Measurements from ENCODE around the gene DMAC2. TPM values are rescaled to one million over a fixed set of nuclear protein-coding genes. Genes with fewer than 3 reads are reported as not detected.

The DMAC2 gene
- total RNA-seq, 2 experiments from 2014 or later = 47.6 to 51.5 TPM

GRCh38 chr19:41415154-41415571, 24.5 kb downstream of the DMAC2 start:
- Mint-ChIP-seq H3K4me1 (ENCODE audit: low read depth) (peaks cover under 1% of the 10 kb centered on the region), H3K36me3 (ENCODE audit: low read depth) (peaks cover 18% of the 10 kb centered on the region), H3K9me3 (no peaks in the 10 kb centered on the region), H3K4me3 (no peak overlapping the region), H3K27me3 (no peaks in the 10 kb centered on the region), H3K27ac (no peak overlapping the region)
- ChIA-PET POLR2A (interaction anchor here (1.3 to 1.4 kb wide), 2 partner anchors 9 to 37 kb away, joined by 3 to 4 read pairs; no protein-coding TSS in a partner anchor), CTCF (no interaction called here)
- ATAC-seq = no peak
- intact Hi-C loops (cut with micrococcal nuclease) = no loop called here
- DNase-seq = no peak
- TF ChIP-seq, protein P1, sequence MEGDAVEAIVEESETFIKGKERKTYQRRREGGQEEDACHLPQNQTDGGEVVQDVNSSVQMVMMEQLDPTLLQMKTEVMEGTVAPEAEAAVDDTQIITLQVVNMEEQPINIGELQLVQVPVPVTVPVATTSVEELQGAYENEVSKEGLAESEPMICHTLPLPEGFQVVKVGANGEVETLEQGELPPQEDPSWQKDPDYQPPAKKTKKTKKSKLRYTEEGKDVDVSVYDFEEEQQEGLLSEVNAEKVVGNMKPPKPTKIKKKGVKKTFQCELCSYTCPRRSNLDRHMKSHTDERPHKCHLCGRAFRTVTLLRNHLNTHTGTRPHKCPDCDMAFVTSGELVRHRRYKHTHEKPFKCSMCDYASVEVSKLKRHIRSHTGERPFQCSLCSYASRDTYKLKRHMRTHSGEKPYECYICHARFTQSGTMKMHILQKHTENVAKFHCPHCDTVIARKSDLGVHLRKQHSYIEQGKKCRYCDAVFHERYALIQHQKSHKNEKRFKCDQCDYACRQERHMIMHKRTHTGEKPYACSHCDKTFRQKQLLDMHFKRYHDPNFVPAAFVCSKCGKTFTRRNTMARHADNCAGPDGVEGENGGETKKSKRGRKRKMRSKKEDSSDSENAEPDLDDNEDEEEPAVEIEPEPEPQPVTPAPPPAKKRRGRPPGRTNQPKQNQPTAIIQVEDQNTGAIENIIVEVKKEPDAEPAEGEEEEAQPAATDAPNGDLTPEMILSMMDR (IDR thresholded peaks at IDR 0.05) = no peak

- intact Hi-C loops (cut with micrococcal nuclease) = no loop called here
- TF ChIP-seq, protein P1 (IDR thresholded peaks at IDR 0.05) = no peak
- Mint-ChIP-seq H3K27me3 (no peaks in the 10 kb centered on the region), H3K36me3 (ENCODE audit: low read depth) (peaks cover 18% of the 10 kb centered on the region), H3K9me3 (no peaks in the 10 kb centered on the region), H3K4me1 (ENCODE audit: low read depth) (peaks cover 5% of the 10 kb centered on the region), H3K4me3 (no peak overlapping the region), H3K27ac (no peak overlapping the region)
- no peak for ATAC-seq
- ChIA-PET CTCF (no interaction called here), POLR2A (interaction anchor here (1.3 to 1.4 kb wide), 2 partner anchors 9 to 37 kb away, joined by 3 to 4 read pairs; no protein-coding TSS in a partner anchor)
- no peak for DNase-seq
These were observed 25.3 kb downstream of the DMAC2 start for GRCh38 chr19:41414461-41414860.

GRCh38 chr19:41413947-41414346, 25.8 kb downstream of the DMAC2 start:
- intact Hi-C loops (cut with micrococcal nuclease) = no loop called here
- H3K9me3 Mint-ChIP-seq = no peaks in the 10 kb centered on the region
- ATAC-seq = no peak
- no peak overlapping the region for H3K4me3 Mint-ChIP-seq
- peaks cover 14% of the 10 kb centered on the region for H3K36me3 Mint-ChIP-seq (ENCODE audit: low read depth)
- ChIA-PET POLR2A (interaction anchor here (1.3 kb wide), 1 partner anchor 36 kb away, joined by 3 read pairs; no protein-coding TSS in a partner anchor), CTCF (no interaction called here)
- H3K4me1 Mint-ChIP-seq (ENCODE audit: low read depth) = peaks cover 10% of the 10 kb centered on the region
- DNase-seq = no peak
- TF ChIP-seq, protein P1 (IDR thresholded peaks at IDR 0.05) = no peak
- H3K27me3 Mint-ChIP-seq = no peaks in the 10 kb centered on the region
- no peak overlapping the region for H3K27ac Mint-ChIP-seq

DNA sequence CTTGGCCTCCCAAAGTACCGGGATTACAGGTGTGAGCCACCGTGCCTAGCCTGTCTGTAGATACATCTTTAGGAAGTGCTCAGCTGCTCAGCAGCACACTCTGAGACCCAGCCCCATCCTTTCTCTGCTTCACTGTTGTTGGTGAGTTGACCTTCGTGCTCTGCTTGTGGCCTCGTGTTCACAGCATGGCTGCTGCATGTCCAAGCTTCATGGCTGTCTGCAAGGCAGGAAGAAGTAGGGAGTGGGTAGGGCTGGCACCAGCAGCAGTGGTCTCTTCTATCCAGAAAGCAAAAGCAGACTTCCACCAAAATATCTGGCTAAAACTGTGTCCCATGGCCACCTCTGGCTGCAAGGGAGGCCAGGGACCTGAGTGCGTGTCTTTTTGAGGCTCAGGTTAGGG, 26.8 kb downstream of the DMAC2 start:
- intact Hi-C loops (cut with micrococcal nuclease) = no loop called here
- CTCF ChIA-PET = no interaction called here

DNA sequence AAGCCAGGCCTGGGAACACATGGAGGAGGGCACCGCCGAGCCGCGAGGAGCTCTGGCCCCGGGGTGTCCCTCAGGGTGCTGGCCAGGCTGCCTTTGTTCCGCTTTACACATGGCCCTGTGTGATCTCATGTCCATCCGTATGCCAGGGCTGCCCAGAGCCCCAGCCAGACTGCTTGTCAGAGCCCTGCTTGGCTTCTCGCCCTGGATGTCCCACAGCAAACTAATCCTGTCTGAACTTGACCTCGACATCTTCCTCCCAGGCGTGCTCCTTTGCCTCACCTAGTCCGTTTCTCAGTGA, 27.8 kb downstream of the DMAC2 start:
- Mint-ChIP-seq H3K27ac (no peak overlapping the region), H3K9me3 (no peaks in the 10 kb centered on the region), H3K36me3 (ENCODE audit: low read depth) (peaks cover 13% of the 10 kb centered on the region), H3K27me3 (no peaks in the 10 kb centered on the region), H3K4me3 (no peak overlapping the region), H3K4me1 (ENCODE audit: low read depth) (peaks cover 12% of the 10 kb centered on the region)
- TF ChIP-seq, protein P1 (IDR thresholded peaks at IDR 0.05) = no peak
- intact Hi-C loops (cut with micrococcal nuclease) = no loop called here
- CTCF ChIA-PET = no interaction called here
- POLR2A ChIA-PET = no interaction called here
- DNase-seq = no peak
- ATAC-seq = no peak

More for the DNA sequence above, 26.8 kb downstream of the DMAC2 start:
- DNase-seq = no peak
- H3K27ac Mint-ChIP-seq = no peak overlapping the region
- H3K4me3 Mint-ChIP-seq = no peak overlapping the region
- no peaks in the 10 kb centered on the region for H3K27me3 Mint-ChIP-seq
- no peak for ATAC-seq
- peaks cover 10% of the 10 kb centered on the region for H3K4me1 Mint-ChIP-seq (ENCODE audit: low read depth)
- H3K36me3 Mint-ChIP-seq (ENCODE audit: low read depth) = peaks cover 11% of the 10 kb centered on the region
- POLR2A ChIA-PET = interaction anchor here (1.1 kb wide), 1 partner anchor 9 kb away, joined by 3 read pairs; no protein-coding TSS in a partner anchor
- H3K9me3 Mint-ChIP-seq = no peaks in the 10 kb centered on the region
- TF ChIP-seq, protein P1 (IDR thresholded peaks at IDR 0.05) = no peak

All from activated CD8-positive, alpha-beta T cell treated with anti-CD3 and anti-CD28 coated beads for 36 hours (primary cell).